HCT116 (cell line): ENCODE results near the gene CSRP3. TPM values are rescaled to one million over a fixed set of nuclear protein-coding genes. Genes with fewer than 3 reads are reported as not detected.

Experiments
- ATAC-seq: fragments of 200-7000 bp; cut with Tn5 transposase; 2 replicates; pipeline ENCODE4 v1.9.1; 2020; ENCODE audit warnings: mild to moderate bottlenecking, moderate library complexity
- BruUV-seq: library from RNA; stranded (reverse); fragments of 400-500 nt; replicated peaks from 2 replicates; lab custom pipeline; 2021; lab: Mats Ljungman, UMichigan
- CTCF ChIA-PET: fragments of 300-600 bp; sonication (Branson Sonifier 250); formaldehyde crosslinking; loops from one replicate; lab custom pipeline; 2021; ENCODE audit warnings: antibody characterized with exemption; lab: Charles Lee
- POLR2A ChIA-PET: fragments of 300-600, 350-600 bp; sonication (Branson Sonifier 250); formaldehyde crosslinking; loops from one replicate; lab custom pipeline; 2021; ENCODE audit warnings: antibody characterized with exemption; lab: Charles Lee
- RAD21 ChIA-PET, 2 experiments: fragments of 300-600 bp; sonication (Branson Sonifier 250); formaldehyde crosslinking; loops; one replicate each; lab custom pipeline; 2023; ENCODE audit warnings: low total read pairs in 2 of 2; ENCODE audit not compliant: uncharacterized antibody in 2 of 2, unreplicated experiment in 2 of 2, low non-redundant PET in 1 of 2; lab: Charles Lee
- DNase-seq: peaks from one replicate; pipeline ENCODE4 v3.0.0-alpha.2; 2010; ENCODE audit warnings: low read depth, low spot score
- H2AFZ ChIP-seq: fragments of 200-600 bp; shearing (Covaris generic), sonication (generic); 2 replicates; pipeline ENCODE4 v1.6.1; 2017; ENCODE audit warnings: low read depth, mixed run types, mixed read lengths, antibody characterized with exemption, low read length; ENCODE audit not compliant: poor library complexity, severe bottlenecking
- H3K27ac ChIP-seq: 2 replicates; pipeline ENCODE4 v1.5.1; 2012; ENCODE audit warnings: low read depth, low read length
- H3K27me3 ChIP-seq: fragments of 200-600 bp; sonication (generic); 2 replicates; pipeline ENCODE4 v1.6.1; 2016; ENCODE audit warnings: mixed run types, low read length, mixed read lengths; ENCODE audit not compliant: insufficient read depth
- H3K36me3 ChIP-seq, 2 experiments: fragments of 200-500 bp in 1 of 2; fragments of 200-600 bp in 1 of 2; sonication (Bioruptor generic) in 1 of 2; sonication (generic) in 1 of 2; 2 replicates each; pipeline versions ENCODE4 v1.5.1 to v1.6.1; 2014 to 2016; ENCODE audit warnings: low read length in 2 of 2, inconsistent platforms in 1 of 2, mixed read lengths in 1 of 2, mixed run types in 1 of 2; ENCODE audit not compliant: insufficient read depth in 2 of 2, control insufficient read depth in 1 of 2
- H3K4me1 ChIP-seq, 2 experiments: fragments of 200-600 bp in 1 of 2; sonication (generic) in 1 of 2; 2 replicates each; pipeline versions ENCODE4 v1.5.1 to v1.6.1; 2012 to 2017; ENCODE audit warnings: low read length in 2 of 2, inconsistent platforms in 1 of 2, mild to moderate bottlenecking in 1 of 2, mixed read lengths in 1 of 2, mixed run types in 1 of 2, moderate library complexity in 1 of 2; ENCODE audit not compliant: insufficient read depth in 2 of 2, control insufficient read depth in 1 of 2
- H3K4me2 ChIP-seq: fragments of 200-600 bp; sonication (generic); 2 replicates; pipeline ENCODE4 v1.6.1; 2017; ENCODE audit warnings: mixed run types, low read length, mixed read lengths
- H3K4me3 ChIP-seq, 2 experiments: fragments of 200-600 bp in 1 of 2; sonication (generic) in 1 of 2; replicated peaks in 1 of 2; 2 replicates each; pipeline ENCODE4 v1.5.1; 2011 to 2016; ENCODE audit warnings: low read length in 2 of 2, control low read depth in 1 of 2, low read depth in 1 of 2, mild to moderate bottlenecking in 1 of 2, mixed read lengths in 1 of 2, mixed run types in 1 of 2
- H3K79me2 ChIP-seq: fragments of 200-600 bp; sonication (generic); 2 replicates; pipeline ENCODE4 v1.6.1; 2017; ENCODE audit warnings: mild to moderate bottlenecking, mixed run types, low read length, moderate library complexity, mixed read lengths; ENCODE audit not compliant: insufficient read depth
- H3K9ac ChIP-seq: fragments of 200-600 bp; sonication (generic); 2 replicates; pipeline ENCODE4 v1.6.1; 2016; ENCODE audit warnings: low read length, mixed read lengths
- H3K9me2 ChIP-seq: fragments of 200-600 bp; sonication (generic), shearing (Covaris generic); 2 replicates; pipeline ENCODE4 v1.6.1; 2017; ENCODE audit warnings: mixed run types, mild to moderate bottlenecking, moderate library complexity; ENCODE audit not compliant: insufficient read depth
- H3K9me3 ChIP-seq, 2 experiments: fragments of 200-500 bp in 1 of 2; fragments of 200-600 bp in 1 of 2; sonication (Bioruptor generic) in 1 of 2; sonication (generic) in 1 of 2; 2 replicates each; pipeline ENCODE4 v1.6.1; 2014 to 2017; ENCODE audit warnings: low read length in 2 of 2, mixed read lengths in 2 of 2, inconsistent platforms in 1 of 2, low read depth in 1 of 2, mild to moderate bottlenecking in 1 of 2, mixed run types in 1 of 2, moderate library complexity in 1 of 2; ENCODE audit not compliant: control insufficient read depth in 1 of 2, insufficient read depth in 1 of 2
- H4K20me1 ChIP-seq: fragments of 200-600 bp; sonication (generic), shearing (Covaris generic); 2 replicates; pipeline ENCODE4 v1.6.1; 2017; ENCODE audit warnings: mixed run types, mild to moderate bottlenecking, moderate library complexity; ENCODE audit not compliant: insufficient read depth
- CBX3 ChIP-seq: IDR thresholded peaks from 2 replicates; pipeline ENCODE4 v1.6.1; 2012; ENCODE audit warnings: low read depth
- CEBPB ChIP-seq: IDR thresholded peaks from 2 replicates; pipeline ENCODE4 v1.6.1; 2012; ENCODE audit warnings: low read depth
- EGR1 ChIP-seq: IDR thresholded peaks from 2 replicates; pipeline ENCODE4 v1.6.1; 2012; ENCODE audit warnings: low read depth
- EZH2 ChIP-seq: fragments of 200-600 bp; sonication (generic); IDR thresholded peaks from 2 replicates; pipeline ENCODE4 v1.6.1; 2017; ENCODE audit warnings: antibody characterized with exemption, mixed run types
- EZH2phosphoT487 ChIP-seq: fragments of 200-600 bp; IDR thresholded peaks from 2 replicates; pipeline ENCODE4 v1.6.1; 2018; ENCODE audit warnings: antibody characterized with exemption, borderline replicate concordance
- JUND ChIP-seq: IDR thresholded peaks from 2 replicates; pipeline ENCODE4 v1.6.1; 2012
- POLR2A ChIP-seq: IDR thresholded peaks from 2 replicates; pipeline ENCODE4 v1.7.0; 2011; ENCODE audit warnings: borderline replicate concordance; ENCODE audit not compliant: insufficient read depth, insufficient read length; ENCODE audit errors: extremely low read depth
- POLR2AphosphoS5 ChIP-seq: IDR thresholded peaks from 2 replicates; pipeline ENCODE4 v1.6.1; 2011; ENCODE audit warnings: mild to moderate bottlenecking, low read depth, low read length, moderate library complexity
- RAD21 ChIP-seq: IDR thresholded peaks from 2 replicates; pipeline ENCODE4 v1.6.1; 2012; ENCODE audit warnings: low read depth, mild to moderate bottlenecking
- SIN3A ChIP-seq: IDR thresholded peaks from 2 replicates; pipeline ENCODE4 v1.6.1; 2012; ENCODE audit warnings: low read depth
- TCF7L2 ChIP-seq: IDR thresholded peaks from 2 replicates; pipeline ENCODE4 v1.7.0; 2011; ENCODE audit warnings: borderline replicate concordance, inconsistent platforms; ENCODE audit not compliant: insufficient read depth, insufficient read length; ENCODE audit errors: extremely low read depth
- YY1 ChIP-seq: IDR thresholded peaks from 2 replicates; pipeline ENCODE4 v1.6.1; 2011; ENCODE audit warnings: low read length, low read depth, moderate library complexity, mild to moderate bottlenecking; ENCODE audit not compliant: insufficient replicate concordance; ENCODE audit errors: extremely low read depth
- ZFX ChIP-seq: fragments of 450-650 bp; IDR thresholded peaks from 2 replicates; pipeline ENCODE4 v1.6.1; 2017
- ZNF274 ChIP-seq: fragments of 200-500 bp; sonication (Bioruptor generic); IDR thresholded peaks from 2 replicates; pipeline ENCODE4 v1.6.1; 2014; ENCODE audit warnings: mild to moderate bottlenecking, low read depth, low read length, inconsistent platforms
- intact Hi-C: fragments of 100-400 bp; cut with micrococcal nuclease; formaldehyde crosslinking; loops from 2 replicates; pipeline ENCODE4 v1.10.0; 2022
- total RNA-seq: library from RNA; stranded (reverse); gene quantifications from one replicate; pipeline ENCODE4 v1.2.1, GENCODE V29; 2021; ENCODE audit not compliant: unreplicated experiment
- TF ChIP-seq, protein P1 (sequence below): IDR thresholded peaks from 2 replicates; pipeline ENCODE4 v1.6.1; 2012
- TF ChIP-seq, protein P2 (sequence below), 3 experiments: fragments of 200-600 bp in 1 of 3; sonication (generic) in 1 of 3; IDR thresholded peaks in 2 of 3; conservative IDR thresholded peaks in 1 of 3; 2 replicates each; pipeline ENCODE4 v1.5.1; 2012 to 2017; ENCODE audit warnings: low read depth in 2 of 3, low read length in 2 of 3, antibody characterized with exemption in 1 of 3, borderline replicate concordance in 1 of 3, control low read depth in 1 of 3, mild to moderate bottlenecking in 1 of 3, mixed read lengths in 1 of 3, mixed run types in 1 of 3, moderate library complexity in 1 of 3; ENCODE audit not compliant: insufficient read depth in 1 of 3
- TF ChIP-seq, protein P3 (sequence below): IDR thresholded peaks from 2 replicates; pipeline ENCODE4 v1.6.1; 2012; ENCODE audit warnings: low read depth
- TF ChIP-seq, protein P4 (sequence below): IDR thresholded peaks from 2 replicates; pipeline ENCODE4 v1.6.1; 2012
- TF ChIP-seq, protein P5 (sequence below): IDR thresholded peaks from 2 replicates; pipeline ENCODE4 v1.6.1; 2011; ENCODE audit warnings: mild to moderate bottlenecking, low read length, moderate library complexity; ENCODE audit not compliant: insufficient replicate concordance; ENCODE audit errors: extremely low read depth

Gene CSRP3
- total RNA-seq, 1 experiment from 2014 or later: not detected

DNA sequence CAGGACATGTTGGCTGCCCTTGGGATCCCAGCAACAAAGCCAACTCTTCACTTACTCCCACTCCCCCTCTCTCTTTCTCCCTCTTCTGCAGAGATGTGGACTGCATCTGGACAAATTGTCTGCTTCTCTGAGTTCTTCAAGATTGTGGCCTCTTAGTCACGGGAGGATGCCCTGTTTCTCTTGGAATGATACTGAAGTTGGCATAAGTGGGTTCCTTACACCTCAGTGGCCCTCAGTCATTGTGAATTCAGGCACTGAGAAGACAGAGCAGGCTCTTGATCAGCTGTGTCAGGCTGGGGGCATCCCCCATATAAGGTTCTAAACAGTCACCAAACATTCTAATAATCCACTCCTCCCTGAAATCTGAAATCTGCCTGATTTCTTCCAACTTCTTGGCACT lies 45.0 kb upstream of the CSRP3 start (continued):
- TF ChIP-seq ZNF274 (no peak), TCF7L2 (no peak)

DNA sequence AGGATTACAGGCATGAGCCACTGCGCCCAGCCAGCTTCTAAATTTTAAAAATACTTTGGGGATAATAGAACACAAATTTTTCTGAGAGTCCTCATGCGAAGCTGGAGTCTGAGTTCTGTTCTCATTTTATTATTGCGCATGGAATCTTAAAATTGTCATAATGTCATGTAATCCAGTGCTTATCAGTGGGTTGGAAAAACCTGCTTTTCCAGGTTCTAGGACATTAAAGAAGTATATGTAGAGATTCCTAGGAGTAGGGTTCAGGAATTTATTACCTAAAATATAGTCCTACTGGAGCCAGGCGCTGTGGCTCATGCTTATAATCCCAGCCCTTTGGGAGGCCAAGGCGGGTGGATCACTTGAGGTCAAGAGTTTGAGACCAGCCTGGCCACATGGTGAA lies 43.6 kb upstream of the CSRP3 start:
- no peak overlapping the region for H3K4me3 ChIP-seq
- no peaks in the 10 kb centered on the region for H3K36me3 ChIP-seq
- H2AFZ ChIP-seq: no peak overlapping the region
- ATAC-seq (no peak), DNase-seq (no peak)
- no peaks in the 10 kb centered on the region; a peak in 1 of 4 replicates for H3K9me3 ChIP-seq
- no peaks in the 10 kb centered on the region for H4K20me1 ChIP-seq
- TF ChIP-seq, protein P1, sequence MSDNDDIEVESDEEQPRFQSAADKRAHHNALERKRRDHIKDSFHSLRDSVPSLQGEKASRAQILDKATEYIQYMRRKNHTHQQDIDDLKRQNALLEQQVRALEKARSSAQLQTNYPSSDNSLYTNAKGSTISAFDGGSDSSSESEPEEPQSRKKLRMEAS: no peak
- TF ChIP-seq ZNF274: no peak
- TF ChIP-seq POLR2AphosphoS5: no peak
- TF ChIP-seq JUND: no peak
- TF ChIP-seq, protein P2, sequence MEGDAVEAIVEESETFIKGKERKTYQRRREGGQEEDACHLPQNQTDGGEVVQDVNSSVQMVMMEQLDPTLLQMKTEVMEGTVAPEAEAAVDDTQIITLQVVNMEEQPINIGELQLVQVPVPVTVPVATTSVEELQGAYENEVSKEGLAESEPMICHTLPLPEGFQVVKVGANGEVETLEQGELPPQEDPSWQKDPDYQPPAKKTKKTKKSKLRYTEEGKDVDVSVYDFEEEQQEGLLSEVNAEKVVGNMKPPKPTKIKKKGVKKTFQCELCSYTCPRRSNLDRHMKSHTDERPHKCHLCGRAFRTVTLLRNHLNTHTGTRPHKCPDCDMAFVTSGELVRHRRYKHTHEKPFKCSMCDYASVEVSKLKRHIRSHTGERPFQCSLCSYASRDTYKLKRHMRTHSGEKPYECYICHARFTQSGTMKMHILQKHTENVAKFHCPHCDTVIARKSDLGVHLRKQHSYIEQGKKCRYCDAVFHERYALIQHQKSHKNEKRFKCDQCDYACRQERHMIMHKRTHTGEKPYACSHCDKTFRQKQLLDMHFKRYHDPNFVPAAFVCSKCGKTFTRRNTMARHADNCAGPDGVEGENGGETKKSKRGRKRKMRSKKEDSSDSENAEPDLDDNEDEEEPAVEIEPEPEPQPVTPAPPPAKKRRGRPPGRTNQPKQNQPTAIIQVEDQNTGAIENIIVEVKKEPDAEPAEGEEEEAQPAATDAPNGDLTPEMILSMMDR (IDR thresholded peaks at IDR 0.05 in 2 of 3, conservative IDR thresholded peaks at IDR 0.05 in 1 of 3; ENCODE audit: borderline replicate concordance in 1 of 3, insufficient read depth in 1 of 3, low read depth in 2 of 3, low read length in 2 of 3): no peak
- TF ChIP-seq, protein P3, sequence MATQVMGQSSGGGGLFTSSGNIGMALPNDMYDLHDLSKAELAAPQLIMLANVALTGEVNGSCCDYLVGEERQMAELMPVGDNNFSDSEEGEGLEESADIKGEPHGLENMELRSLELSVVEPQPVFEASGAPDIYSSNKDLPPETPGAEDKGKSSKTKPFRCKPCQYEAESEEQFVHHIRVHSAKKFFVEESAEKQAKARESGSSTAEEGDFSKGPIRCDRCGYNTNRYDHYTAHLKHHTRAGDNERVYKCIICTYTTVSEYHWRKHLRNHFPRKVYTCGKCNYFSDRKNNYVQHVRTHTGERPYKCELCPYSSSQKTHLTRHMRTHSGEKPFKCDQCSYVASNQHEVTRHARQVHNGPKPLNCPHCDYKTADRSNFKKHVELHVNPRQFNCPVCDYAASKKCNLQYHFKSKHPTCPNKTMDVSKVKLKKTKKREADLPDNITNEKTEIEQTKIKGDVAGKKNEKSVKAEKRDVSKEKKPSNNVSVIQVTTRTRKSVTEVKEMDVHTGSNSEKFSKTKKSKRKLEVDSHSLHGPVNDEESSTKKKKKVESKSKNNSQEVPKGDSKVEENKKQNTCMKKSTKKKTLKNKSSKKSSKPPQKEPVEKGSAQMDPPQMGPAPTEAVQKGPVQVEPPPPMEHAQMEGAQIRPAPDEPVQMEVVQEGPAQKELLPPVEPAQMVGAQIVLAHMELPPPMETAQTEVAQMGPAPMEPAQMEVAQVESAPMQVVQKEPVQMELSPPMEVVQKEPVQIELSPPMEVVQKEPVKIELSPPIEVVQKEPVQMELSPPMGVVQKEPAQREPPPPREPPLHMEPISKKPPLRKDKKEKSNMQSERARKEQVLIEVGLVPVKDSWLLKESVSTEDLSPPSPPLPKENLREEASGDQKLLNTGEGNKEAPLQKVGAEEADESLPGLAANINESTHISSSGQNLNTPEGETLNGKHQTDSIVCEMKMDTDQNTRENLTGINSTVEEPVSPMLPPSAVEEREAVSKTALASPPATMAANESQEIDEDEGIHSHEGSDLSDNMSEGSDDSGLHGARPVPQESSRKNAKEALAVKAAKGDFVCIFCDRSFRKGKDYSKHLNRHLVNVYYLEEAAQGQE: no peak
- no peak for TF ChIP-seq CEBPB
- no peak for TF ChIP-seq EZH2
- TF ChIP-seq, protein P4, sequence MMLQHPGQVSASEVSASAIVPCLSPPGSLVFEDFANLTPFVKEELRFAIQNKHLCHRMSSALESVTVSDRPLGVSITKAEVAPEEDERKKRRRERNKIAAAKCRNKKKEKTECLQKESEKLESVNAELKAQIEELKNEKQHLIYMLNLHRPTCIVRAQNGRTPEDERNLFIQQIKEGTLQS: no peak
- TF ChIP-seq EZH2phosphoT487: no peak
- TF ChIP-seq SIN3A: no peak
- no peak for TF ChIP-seq POLR2A
- no peak for TF ChIP-seq TCF7L2
- TF ChIP-seq, protein P5, sequence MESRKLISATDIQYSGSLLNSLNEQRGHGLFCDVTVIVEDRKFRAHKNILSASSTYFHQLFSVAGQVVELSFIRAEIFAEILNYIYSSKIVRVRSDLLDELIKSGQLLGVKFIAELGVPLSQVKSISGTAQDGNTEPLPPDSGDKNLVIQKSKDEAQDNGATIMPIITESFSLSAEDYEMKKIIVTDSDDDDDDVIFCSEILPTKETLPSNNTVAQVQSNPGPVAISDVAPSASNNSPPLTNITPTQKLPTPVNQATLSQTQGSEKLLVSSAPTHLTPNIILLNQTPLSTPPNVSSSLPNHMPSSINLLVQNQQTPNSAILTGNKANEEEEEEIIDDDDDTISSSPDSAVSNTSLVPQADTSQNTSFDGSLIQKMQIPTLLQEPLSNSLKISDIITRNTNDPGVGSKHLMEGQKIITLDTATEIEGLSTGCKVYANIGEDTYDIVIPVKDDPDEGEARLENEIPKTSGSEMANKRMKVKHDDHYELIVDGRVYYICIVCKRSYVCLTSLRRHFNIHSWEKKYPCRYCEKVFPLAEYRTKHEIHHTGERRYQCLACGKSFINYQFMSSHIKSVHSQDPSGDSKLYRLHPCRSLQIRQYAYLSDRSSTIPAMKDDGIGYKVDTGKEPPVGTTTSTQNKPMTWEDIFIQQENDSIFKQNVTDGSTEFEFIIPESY: no peak
- TF ChIP-seq YY1: no peak
- TF ChIP-seq CBX3: no peak
- TF ChIP-seq RAD21: no peak
- no peak for TF ChIP-seq ZFX
- TF ChIP-seq EGR1: no peak
- ChIA-PET CTCF (no interaction called here), RAD21 (no interaction called here), POLR2A (no interaction called here)
- no TSS peak for BruUV-seq
- no peak overlapping the region for H3K27ac ChIP-seq
- H3K4me1 ChIP-seq: peaks cover 10 to 33% of the 10 kb centered on the region in 2 experiments
- H3K9me2 ChIP-seq: no peaks in the 10 kb centered on the region
- peaks cover 2% of the 10 kb centered on the region for H3K79me2 ChIP-seq
- H3K4me2 ChIP-seq: no peak overlapping the region
- no peaks in the 10 kb centered on the region for H3K27me3 ChIP-seq
- H3K9ac ChIP-seq: no peak overlapping the region
- intact Hi-C loops: no loop called here
